Activated T-cell treated with anti-CD3 and anti-CD28 coated beads, Interleukin-2, amount 50 U/mL, for 4 hours (primary cell): ENCODE results near the gene CCDC149. TPM values are rescaled to one million over a fixed set of nuclear protein-coding genes. Genes with fewer than 3 reads are reported as not detected.

Experiments used
- ATAC-seq, 2 donors: fragments of 200-7000 bp; cut with Tn5 transposase; one replicate each; pipeline ENCODE4 v1.10.0; 2021
- DNase-seq: peaks from one replicate; pipeline ENCODE4 v3.0.0-alpha.2; 2020
- H3K27me3 Mint-ChIP-seq: one replicate; pipeline ENCODE4 v1.8.0; 2021; ENCODE audit warnings: low read depth, mixed read lengths
- H3K36me3 Mint-ChIP-seq: one replicate; pipeline ENCODE4 v1.8.0; 2022; ENCODE audit warnings: mixed read lengths; ENCODE audit not compliant: insufficient read depth
- H3K4me1 Mint-ChIP-seq: one replicate; pipeline ENCODE4 v1.8.0; 2021; ENCODE audit warnings: low read depth, mixed read lengths
- H3K4me3 Mint-ChIP-seq: one replicate; pipeline ENCODE4 v1.8.0; 2021; ENCODE audit warnings: mild to moderate bottlenecking, moderate library complexity, mixed read lengths
- H3K9me3 Mint-ChIP-seq: one replicate; pipeline ENCODE4 v1.8.0; 2021; ENCODE audit warnings: mixed read lengths
- total RNA-seq, 3 donors: library from RNA; stranded (reverse); gene quantifications; one replicate each; pipeline ENCODE4 v1.2.1, GENCODE V29; 2021

Gene CCDC149
- total RNA-seq, 3 donors from 2014 or later: not detected

DNA sequence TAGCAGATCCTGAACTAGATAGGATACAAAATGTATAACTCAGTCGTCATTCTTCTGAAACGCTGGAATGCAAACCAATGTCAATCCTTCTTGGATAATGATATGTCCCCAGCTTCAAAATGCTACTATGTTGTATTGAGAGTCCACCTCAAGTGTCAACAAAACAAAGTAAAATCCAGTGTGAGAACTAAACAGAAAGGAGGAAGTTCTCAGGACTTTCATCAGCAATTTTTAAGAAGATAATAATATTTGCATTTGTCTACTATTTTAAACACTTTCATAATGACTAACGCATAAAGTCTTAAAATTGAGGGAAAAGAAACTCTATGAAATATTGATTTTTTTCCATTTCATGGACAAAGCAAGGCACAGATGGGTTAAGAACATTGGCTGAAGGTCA, 81.2 kb downstream of the CCDC149 start:
- Mint-ChIP-seq H3K4me1 (no peaks in the 10 kb centered on the region), H3K9me3 (no peaks in the 10 kb centered on the region), H3K4me3 (no peak overlapping the region), H3K36me3 (no peaks in the 10 kb centered on the region), H3K27me3 (peaks cover 5% of the 10 kb centered on the region)
- DNase-seq: no peak
- ATAC-seq: no peak

DNA sequence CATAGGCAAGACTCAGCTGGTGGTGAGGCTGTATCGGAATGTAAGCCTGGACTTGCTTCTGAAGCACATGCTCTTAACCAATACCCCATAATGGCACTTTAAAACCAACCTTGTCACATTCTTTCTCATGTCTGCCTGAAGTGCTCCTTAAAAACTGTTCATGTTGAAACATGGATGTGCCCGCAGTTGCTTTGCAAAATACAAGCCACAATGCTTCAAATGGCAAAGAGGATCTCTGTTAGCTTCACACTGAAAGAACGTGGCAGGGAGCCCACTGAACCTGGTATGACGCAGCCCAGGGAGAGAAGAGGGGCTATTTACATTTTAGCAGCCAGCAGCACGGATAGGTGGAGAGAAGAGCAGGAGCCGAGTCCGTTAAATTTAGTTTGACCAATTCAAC, 88.1 kb downstream of the CCDC149 start:
- DNase-seq: no peak
- Mint-ChIP-seq H3K4me1 (no peaks in the 10 kb centered on the region), H3K27me3 (peaks cover 7% of the 10 kb centered on the region)

DNA sequence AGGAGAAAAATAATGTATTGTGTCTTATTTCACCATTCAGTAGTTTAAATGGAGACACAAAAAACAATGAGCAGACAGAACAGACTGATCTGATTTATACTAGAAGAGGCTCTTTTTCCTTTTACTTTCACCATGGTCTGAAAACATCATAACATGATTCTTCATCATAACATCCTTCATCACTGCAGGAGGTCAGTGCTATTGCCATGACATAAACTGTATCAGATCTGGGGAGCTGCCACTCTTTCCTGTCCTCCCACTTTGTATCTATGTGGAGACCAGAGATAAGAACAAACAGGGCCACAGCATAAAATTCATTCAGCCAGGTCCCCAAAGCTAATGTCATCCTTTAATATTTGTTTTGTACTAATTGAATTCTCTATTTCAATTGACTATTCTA, 92.3 kb downstream of the CCDC149 start:
- ATAC-seq: no peak
- H3K27me3 Mint-ChIP-seq: peaks cover 2% of the 10 kb centered on the region
- H3K9me3 Mint-ChIP-seq: no peaks in the 10 kb centered on the region
- H3K36me3 Mint-ChIP-seq: no peaks in the 10 kb centered on the region
- no peaks in the 10 kb centered on the region for H3K4me1 Mint-ChIP-seq
- H3K4me3 Mint-ChIP-seq: no peak overlapping the region
- DNase-seq: no peak

More for the DNA sequence above, 88.1 kb downstream of the CCDC149 start:
- Mint-ChIP-seq H3K36me3 (no peaks in the 10 kb centered on the region), H3K4me3 (no peak overlapping the region), H3K9me3 (no peaks in the 10 kb centered on the region)
- no peak for ATAC-seq

DNA sequence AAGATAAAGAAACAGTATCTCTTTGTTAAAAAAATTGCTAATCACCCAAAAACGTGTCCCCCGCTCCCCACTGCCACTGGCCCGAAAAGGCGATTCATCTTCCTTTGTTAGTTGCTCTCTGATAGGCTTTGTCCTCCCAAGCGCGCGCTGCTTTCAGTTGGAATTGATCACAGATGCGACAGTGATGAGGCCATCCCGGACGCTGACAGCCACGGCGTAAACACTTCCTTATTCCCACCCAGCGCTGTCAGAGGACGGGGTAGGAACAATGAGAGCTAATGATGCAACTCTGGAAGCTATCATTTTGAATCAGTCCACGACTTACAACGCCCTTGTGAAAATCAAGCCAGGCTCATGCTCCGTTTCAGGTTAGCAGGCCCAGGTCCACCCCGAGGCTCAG, 96.0 kb downstream of the CCDC149 start:
- Mint-ChIP-seq H3K36me3 (no peaks in the 10 kb centered on the region), H3K27me3 (peaks cover 5% of the 10 kb centered on the region), H3K4me3 (no peak overlapping the region), H3K9me3 (peaks cover 7% of the 10 kb centered on the region), H3K4me1 (no peaks in the 10 kb centered on the region)
- no peak for DNase-seq
- no peak for ATAC-seq

DNA sequence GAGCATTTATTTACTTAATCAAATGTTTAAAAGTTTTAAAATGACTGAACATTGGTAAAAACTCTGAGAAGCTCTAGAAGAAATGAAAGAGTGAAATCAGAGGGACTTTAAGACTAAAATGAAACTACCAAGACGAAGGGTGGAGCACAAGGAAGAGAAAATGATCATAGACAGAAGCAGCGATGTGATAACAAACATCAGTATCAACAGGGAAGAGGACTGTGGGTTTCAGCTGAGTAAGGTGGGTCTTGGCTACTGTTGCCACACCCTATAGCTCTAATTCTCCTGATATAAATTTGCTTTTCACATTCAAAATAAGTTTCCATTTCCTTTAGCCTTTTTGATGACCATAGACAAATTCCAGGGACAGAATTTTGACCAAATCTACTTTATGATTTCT, 99.1 kb downstream of the CCDC149 start:
- H3K4me1 Mint-ChIP-seq: no peaks in the 10 kb centered on the region
- ATAC-seq (no peak), DNase-seq (no peak)
- H3K27me3 Mint-ChIP-seq: peaks cover 3% of the 10 kb centered on the region
- H3K36me3 Mint-ChIP-seq: no peaks in the 10 kb centered on the region
- H3K4me3 Mint-ChIP-seq: no peak overlapping the region
- peaks cover 7% of the 10 kb centered on the region for H3K9me3 Mint-ChIP-seq

DNA sequence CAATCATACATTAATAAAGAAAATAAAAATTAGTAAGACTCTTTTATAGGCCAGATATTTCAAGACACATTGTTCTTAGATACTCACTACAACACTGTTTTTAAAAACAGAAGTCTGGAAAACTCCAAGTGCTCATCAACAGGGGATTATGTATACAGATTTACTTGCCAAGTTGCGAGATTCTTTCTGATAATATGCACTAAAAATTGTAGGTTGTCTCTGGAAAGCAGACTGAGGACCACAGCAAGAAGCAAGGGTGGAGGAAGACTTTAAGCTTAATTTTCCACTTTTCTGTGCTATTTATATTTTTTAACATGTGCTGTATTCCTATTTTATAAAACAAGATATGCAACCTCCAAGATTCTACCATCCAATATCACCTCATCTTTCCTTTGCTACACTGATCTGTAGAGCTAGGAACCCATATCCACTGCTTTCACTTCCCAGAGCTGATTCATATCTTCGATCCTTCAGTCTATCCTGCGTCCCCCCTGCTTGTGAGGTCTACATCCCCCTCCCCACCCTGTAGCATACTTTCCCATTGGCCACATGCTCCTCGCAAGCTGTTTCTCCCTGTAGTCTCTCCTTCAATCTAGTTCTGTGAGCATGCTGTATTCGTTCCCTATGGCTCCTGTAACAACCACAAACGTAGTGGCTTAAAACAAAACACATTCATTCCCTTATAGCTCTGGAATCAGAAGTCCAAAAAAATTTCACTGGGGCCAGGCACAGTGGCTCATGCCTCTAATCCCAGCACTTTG, 101.8 kb downstream of the CCDC149 start:
- DNase-seq (no peak), ATAC-seq (no peak)
- Mint-ChIP-seq H3K27me3 (peaks cover 3% of the 10 kb centered on the region), H3K4me3 (no peak overlapping the region), H3K4me1 (no peaks in the 10 kb centered on the region), H3K9me3 (peaks cover 7% of the 10 kb centered on the region), H3K36me3 (no peaks in the 10 kb centered on the region)

DNA sequence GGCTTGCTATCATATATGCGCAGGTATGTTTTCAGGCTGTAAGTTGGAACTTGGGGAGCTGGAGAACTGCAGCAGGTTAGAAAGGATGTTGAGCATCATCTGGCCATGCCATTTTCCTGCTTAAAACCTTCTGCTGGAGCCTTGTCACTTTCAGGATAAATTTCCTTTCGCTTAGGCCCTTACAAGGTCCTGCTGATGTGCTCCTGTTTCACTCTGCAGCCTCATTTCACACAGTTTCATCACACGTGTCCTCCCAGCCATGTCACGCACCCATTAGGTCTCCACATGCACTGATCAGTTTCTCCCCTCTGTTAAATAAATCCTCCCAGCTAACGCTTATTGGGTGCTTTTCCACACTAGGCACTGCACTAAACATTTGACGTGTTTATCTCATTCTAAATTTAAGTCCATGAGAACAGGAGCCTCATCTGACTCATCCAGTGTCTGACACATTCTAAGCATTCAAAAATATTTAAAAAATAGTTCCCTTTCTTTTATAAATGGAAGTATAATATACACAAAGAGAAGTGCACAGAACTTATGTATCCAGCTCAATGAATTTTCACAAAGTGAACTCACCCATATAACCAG, 102.9 kb downstream of the CCDC149 start:
- Mint-ChIP-seq H3K4me1 (no peaks in the 10 kb centered on the region), H3K4me3 (no peak overlapping the region), H3K9me3 (peaks cover 7% of the 10 kb centered on the region), H3K36me3 (no peaks in the 10 kb centered on the region), H3K27me3 (peaks cover 3% of the 10 kb centered on the region)
- ATAC-seq: no peak
- no peak for DNase-seq

DNA sequence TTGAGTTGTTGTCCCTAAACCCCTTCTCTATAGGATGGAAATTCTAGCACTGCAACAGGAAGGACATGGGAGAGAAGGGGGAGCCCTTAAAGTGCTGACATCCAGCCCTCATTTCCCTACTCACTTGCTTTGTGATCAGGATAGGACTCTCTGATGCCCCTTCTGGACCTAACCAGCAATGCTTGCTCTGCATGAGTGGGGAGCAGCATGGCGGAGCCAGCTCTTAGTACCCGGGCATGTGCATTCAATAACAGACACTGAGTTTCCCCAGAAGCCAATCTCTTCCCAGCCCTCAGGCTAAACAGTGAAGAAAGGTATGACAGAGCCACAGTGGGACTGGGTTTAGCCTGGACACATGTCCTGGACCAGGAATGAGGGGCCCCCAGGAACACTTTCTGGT, 103.5 kb downstream of the CCDC149 start:
- peaks cover 7% of the 10 kb centered on the region for H3K9me3 Mint-ChIP-seq
- ATAC-seq (no peak), DNase-seq (no peak)
- no peaks in the 10 kb centered on the region for H3K36me3 Mint-ChIP-seq
- H3K4me1 Mint-ChIP-seq: no peaks in the 10 kb centered on the region
- H3K4me3 Mint-ChIP-seq: no peak overlapping the region
- H3K27me3 Mint-ChIP-seq: peaks cover 3% of the 10 kb centered on the region

DNA sequence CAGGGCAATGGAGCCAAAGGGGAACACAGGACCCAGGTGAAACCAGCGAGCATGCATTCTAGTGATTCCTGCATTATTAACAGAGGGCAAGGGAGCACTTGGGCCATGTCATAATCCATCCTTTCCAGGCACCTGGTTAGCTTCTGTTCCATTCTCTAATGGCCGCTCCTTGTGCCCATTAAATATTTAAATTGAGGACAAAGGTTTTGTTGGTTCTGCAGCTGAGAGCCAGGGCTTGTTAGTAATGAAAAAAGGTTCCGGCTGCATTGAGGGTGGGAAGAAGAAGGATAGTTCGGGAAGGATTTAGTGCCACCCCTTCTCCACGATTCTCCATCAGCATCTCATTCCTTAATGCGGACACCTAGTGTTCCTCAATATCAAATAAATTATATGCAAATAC, 103.9 kb downstream of the CCDC149 start:
- ATAC-seq (no peak), DNase-seq (no peak)
- no peaks in the 10 kb centered on the region for H3K36me3 Mint-ChIP-seq

DNA sequence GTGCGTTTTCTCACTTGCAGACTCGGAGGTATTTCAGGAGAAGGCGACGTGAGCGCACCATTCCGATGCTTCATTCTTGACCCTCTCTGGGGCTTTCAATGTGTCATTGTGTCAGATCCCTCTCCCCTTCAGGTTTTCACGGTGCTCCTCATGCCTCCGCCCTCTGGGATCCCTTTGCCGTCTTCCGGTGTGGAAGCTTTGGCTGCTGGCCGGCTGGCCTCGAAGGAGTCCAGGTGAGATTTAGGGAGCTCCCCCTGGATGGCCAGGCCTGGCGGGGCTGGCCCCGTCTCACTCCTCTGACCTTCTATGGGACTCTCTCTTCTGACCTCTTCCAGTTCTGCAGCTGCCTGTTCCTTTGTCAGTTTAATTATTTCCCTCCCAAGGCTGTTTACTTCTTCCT, 104.6 kb downstream of the CCDC149 start:
- no peaks in the 10 kb centered on the region for H3K36me3 Mint-ChIP-seq
- no peak overlapping the region for H3K4me3 Mint-ChIP-seq
- DNase-seq (no peak), ATAC-seq (no peak)
- H3K9me3 Mint-ChIP-seq: peaks cover 7% of the 10 kb centered on the region
- H3K4me1 Mint-ChIP-seq: no peaks in the 10 kb centered on the region
- peaks cover 9% of the 10 kb centered on the region for H3K27me3 Mint-ChIP-seq

More for the DNA sequence above, 103.9 kb downstream of the CCDC149 start:
- Mint-ChIP-seq H3K4me3 (no peak overlapping the region), H3K27me3 (peaks cover 4% of the 10 kb centered on the region), H3K9me3 (peaks cover 7% of the 10 kb centered on the region), H3K4me1 (no peaks in the 10 kb centered on the region)

DNA sequence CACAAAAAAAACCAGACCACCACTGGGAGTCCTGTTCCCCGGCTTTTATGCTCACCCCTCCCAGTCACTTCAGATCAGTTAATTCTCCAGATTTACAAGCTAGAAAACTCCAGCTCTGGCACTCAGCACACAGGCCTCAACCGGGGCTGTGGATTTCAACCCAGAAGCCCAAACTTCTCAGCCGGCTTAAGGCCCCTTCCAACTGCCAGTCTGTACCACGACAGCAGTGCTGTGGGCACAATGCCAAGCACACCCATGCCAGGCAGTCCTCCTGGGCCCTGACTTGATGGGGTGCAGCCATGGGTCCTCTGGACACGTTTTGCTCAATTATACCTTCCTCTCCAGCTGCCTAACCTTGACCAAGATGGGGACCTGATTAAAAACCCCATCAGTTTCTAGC, 105.2 kb downstream of the CCDC149 start:
- peaks cover 10% of the 10 kb centered on the region for H3K27me3 Mint-ChIP-seq
- ATAC-seq (no peak), DNase-seq (no peak)
- H3K4me3 Mint-ChIP-seq: no peak overlapping the region
- H3K36me3 Mint-ChIP-seq: no peaks in the 10 kb centered on the region
- peaks cover 7% of the 10 kb centered on the region for H3K9me3 Mint-ChIP-seq
- H3K4me1 Mint-ChIP-seq: no peaks in the 10 kb centered on the region

DNA sequence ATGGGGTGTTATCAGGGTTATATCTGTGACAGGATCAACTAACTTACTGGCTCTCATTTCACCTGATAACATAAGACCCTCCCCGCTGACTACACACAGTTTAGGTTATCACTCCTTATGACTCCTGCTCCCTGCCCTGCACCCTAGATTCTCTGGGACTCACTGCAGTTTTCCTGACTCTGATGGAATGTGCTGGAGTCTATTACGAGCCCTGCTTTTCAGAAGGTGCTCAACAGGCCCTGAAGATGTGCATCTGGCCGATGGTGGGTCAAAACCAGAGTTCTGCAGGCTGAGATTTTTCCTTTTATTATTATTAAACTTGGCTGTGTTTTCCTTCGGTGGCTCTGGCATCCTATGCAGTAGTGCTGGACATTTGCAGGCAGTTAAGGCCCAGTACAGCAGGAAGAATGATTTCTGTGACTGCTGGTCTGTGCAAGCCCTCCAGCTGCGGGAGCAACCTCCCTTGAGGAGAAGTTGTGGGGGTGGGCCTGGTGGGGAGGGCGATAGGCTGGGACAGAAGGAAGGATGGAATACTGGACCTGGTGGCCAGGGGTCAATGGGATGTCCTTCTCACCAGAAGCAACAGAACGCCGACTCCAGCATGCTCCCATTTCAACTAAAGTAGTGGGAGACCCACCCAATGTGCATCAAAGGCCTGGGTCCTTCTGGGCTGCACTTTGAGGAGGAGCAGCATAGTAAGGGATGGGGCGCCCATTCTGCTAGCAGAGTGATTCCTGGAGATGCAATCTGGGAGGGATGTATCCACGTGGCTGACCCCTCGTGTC, 106.4 kb downstream of the CCDC149 start:
- ATAC-seq (no peak), DNase-seq (no peak)
- no peaks in the 10 kb centered on the region for H3K4me1 Mint-ChIP-seq
- peaks cover 15% of the 10 kb centered on the region for H3K27me3 Mint-ChIP-seq
- no peak overlapping the region for H3K4me3 Mint-ChIP-seq
- no peaks in the 10 kb centered on the region for H3K36me3 Mint-ChIP-seq
- H3K9me3 Mint-ChIP-seq: no peaks in the 10 kb centered on the region

DNA sequence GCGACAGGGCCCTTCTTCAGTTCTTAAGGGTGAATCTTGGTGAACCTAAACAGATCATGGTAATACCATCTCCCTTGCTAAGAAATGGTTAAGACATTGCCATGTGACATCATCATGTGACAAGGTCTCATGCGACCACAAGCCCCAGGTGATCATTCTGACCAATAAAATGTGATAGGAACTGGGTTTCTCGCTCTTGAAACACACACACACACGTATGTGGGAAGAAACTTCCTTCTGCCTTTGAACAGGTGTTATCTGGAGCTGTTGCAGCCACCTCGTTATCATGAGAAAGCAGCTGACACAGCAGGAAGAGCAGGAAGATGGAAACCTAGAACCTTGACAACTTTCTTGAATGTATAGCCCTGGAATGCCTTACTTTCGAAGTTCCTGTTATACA, 107.3 kb downstream of the CCDC149 start:
- H3K4me3 Mint-ChIP-seq: no peak overlapping the region
- H3K9me3 Mint-ChIP-seq: no peaks in the 10 kb centered on the region
- ATAC-seq: no peak
- no peaks in the 10 kb centered on the region for H3K36me3 Mint-ChIP-seq
- no peaks in the 10 kb centered on the region for H3K4me1 Mint-ChIP-seq
- no peak for DNase-seq
- peaks cover 23% of the 10 kb centered on the region for H3K27me3 Mint-ChIP-seq

DNA sequence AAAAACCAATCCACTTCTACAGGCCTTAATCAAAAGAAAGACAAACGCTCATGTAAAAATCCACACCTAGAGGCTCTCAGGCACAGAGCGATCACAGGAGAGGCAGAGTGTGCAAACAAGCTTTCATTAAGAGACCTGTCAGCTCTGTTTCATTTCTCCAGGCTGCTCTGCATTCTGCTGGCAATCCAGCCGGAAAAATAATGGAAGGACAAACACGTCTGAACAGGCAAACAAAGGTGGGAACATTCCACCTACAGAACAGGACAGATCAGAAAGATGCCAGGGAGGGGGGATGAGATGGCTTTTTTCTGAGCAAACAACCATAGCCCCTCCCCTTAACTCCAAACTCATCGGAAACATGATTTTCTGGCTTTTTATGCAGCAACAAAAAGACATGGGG, 107.8 kb downstream of the CCDC149 start:
- DNase-seq: no peak
- H3K9me3 Mint-ChIP-seq: no peaks in the 10 kb centered on the region
- no peak overlapping the region for H3K4me3 Mint-ChIP-seq
- ATAC-seq: no peak
- H3K36me3 Mint-ChIP-seq: no peaks in the 10 kb centered on the region
- peaks cover 27% of the 10 kb centered on the region for H3K27me3 Mint-ChIP-seq
- H3K4me1 Mint-ChIP-seq: no peaks in the 10 kb centered on the region

DNA sequence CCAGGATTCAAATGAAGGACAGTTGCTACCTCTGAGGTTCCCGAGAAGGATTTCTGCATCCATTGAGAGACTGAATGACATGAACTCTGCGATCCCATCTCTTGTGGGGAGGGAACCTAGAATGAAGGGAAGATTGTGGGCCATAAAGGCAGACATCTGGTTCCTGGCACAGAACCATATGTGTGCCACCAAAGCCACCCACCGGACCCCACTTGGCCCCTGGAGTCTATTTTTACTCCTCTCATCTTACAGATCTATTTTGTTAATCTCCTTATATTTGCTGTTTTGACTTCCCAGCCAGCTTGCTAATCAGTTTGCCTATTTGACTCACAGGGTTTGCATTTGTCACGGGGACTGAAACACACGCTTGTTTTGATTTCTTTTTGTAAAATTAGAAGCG, 110.2 kb downstream of the CCDC149 start:
- DNase-seq (no peak), ATAC-seq (no peak)
- Mint-ChIP-seq H3K36me3 (no peaks in the 10 kb centered on the region), H3K4me1 (no peaks in the 10 kb centered on the region), H3K4me3 (no peak overlapping the region), H3K27me3 (peaks cover 42% of the 10 kb centered on the region), H3K9me3 (no peaks in the 10 kb centered on the region)
